Measurements from ENCODE around the gene AVPR2. TPM values are rescaled to one million over a fixed set of nuclear protein-coding genes. Genes with fewer than 3 reads are reported as not detected.

AVPR2 gene
- total and polyA plus RNA-seq, 9 of the 15 experiments (the other 6 are each of a cell fraction or from before 2014, with no cell fraction given) = not detected

DNA sequence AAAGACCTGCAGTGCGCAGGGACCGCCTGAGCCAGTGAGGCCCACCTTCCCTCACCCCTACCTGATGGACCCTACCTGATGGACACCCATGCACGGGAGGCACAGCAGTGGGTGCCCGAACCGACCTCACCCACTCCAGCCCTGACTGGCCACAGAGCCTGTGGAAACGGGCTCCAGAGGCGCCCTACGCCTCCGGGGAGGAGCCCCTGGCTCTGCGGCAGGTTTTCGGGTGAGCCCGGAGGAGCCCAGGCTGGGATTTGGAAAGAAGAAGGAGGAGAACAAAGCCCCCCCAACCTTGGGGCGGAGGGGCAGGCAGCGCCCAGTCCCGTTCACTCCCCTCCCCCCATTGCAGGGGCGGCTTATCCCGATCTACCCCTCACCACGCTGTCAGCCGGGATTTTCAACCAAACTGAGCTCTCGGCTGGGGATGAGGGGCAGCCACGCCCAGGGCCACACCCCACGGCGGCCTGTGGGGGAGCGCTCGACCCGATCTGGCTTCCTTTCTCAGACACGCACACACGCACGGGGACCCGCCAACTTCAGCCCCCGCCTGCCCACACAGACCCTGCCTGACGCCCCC lies 19.2 kb upstream of the AVPR2 start:
- intact Hi-C loops (cut with micrococcal nuclease) = no loop called here
- no peak overlapping the region for H3K27ac ChIP-seq (ENCODE audit: extremely low read depth, low read depth, low read length)
- peak; percentile 4 for TF ChIP-seq KDM5B (IDR thresholded peaks at IDR 0.05; ENCODE audit: insufficient replicate concordance, low read depth, low read length)
- peak; percentile 43; the same call in 1 of the 2 replicates for TF ChIP-seq ZNF263 (CRISPR knock-in tag; IDR thresholded peaks at IDR 0.05; ENCODE audit: borderline replicate concordance)
- TF ChIP-seq, protein P1, sequence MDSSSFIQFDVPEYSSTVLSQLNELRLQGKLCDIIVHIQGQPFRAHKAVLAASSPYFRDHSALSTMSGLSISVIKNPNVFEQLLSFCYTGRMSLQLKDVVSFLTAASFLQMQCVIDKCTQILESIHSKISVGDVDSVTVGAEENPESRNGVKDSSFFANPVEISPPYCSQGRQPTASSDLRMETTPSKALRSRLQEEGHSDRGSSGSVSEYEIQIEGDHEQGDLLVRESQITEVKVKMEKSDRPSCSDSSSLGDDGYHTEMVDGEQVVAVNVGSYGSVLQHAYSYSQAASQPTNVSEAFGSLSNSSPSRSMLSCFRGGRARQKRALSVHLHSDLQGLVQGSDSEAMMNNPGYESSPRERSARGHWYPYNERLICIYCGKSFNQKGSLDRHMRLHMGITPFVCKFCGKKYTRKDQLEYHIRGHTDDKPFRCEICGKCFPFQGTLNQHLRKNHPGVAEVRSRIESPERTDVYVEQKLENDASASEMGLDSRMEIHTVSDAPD (CRISPR knock-in tag; IDR thresholded peaks at IDR 0.05) = no peak
- H3K4me2 ChIP-seq (ENCODE audit: insufficient read depth, low read length) = no peak overlapping the region
- H3K27me3 ChIP-seq (ENCODE audit: control insufficient read depth in 2 of 2, insufficient read depth in 2 of 2, low read length in 2 of 2) = peaks cover 0 to 28% of the 10 kb centered on the region in 2 experiments; a peak in 2 of 5 replicates
- ChIA-PET CTCF (ENCODE audit: low intra/inter-chr PET ratio) (no interaction called here), POLR2A (interaction anchor here (0.6 kb wide), 1 partner anchor 20 kb away, joined by 3 read pairs; no protein-coding TSS in a partner anchor)
- ATAC-seq (peak; percentile 45; the same call in 1 of the 3 replicates), DNase-seq (ENCODE audit: extremely low read depth in 1 of 4, low spot score in 3 of 4) (peak in 2 of 4 experiments; percentile 55 to 56), FAIRE-seq (no peak)
- no peaks in the 10 kb centered on the region for H3K9me1 ChIP-seq (ENCODE audit: control insufficient read depth, insufficient read depth, low read length)
- H3K9ac ChIP-seq (ENCODE audit: insufficient read depth in 1 of 2, low read depth in 2 of 2, low read length in 2 of 2) = 0 out of 4 replicates have a peak overlapping the region, but pooled peaks of 1 of the 2 experiments have one; percentile 26
- peaks cover 6% of the 10 kb centered on the region; the same call in 1 of the 2 replicates for H4K20me1 ChIP-seq (replicated peaks; ENCODE audit: control insufficient read depth, insufficient read depth, low read length)
- no peak overlapping the region for H3K4me3 ChIP-seq
- peaks cover 10 to 55% of the 10 kb centered on the region in 2 experiments for H3K4me1 ChIP-seq (replicated peaks in 1 of 2; ENCODE audit: control insufficient read depth in 2 of 2, insufficient read depth in 2 of 2, low read length in 2 of 2)
- no peak overlapping the region for H2AFZ ChIP-seq (ENCODE audit: low read depth, low read length)
- no peaks in the 10 kb centered on the region for H3K9me3 ChIP-seq (replicated peaks; ENCODE audit: control insufficient read depth, insufficient read depth, low read depth, low read length)
- no TSS peak for BruUV-seq (replicated peaks)
- H3K79me2 ChIP-seq (ENCODE audit: control insufficient read depth, insufficient read depth, low read length) = no peaks in the 10 kb centered on the region
- H3K36me3 ChIP-seq (ENCODE audit: control insufficient read depth, insufficient read depth, low read length) = no peaks in the 10 kb centered on the region
- in situ Hi-C loops (cut with MboI) = no loop called here
- 19% methylated on average over 6 of the region's 32 CpGs for WGBS (ENCODE audit: insufficient coverage, low coverage, missing lambda C conversion rate)

Data from K562 (cell line).